ENCODE results near the gene NDUFAB1.
"Not testable (repeated sequence)": the region's sequence is repeated elsewhere in the genome, so short reads cannot be mapped to it uniquely, and the experiment has no call there.

NDUFAB1 gene

GRCh38 chr16:23595951-23596720 is at the start of gene NDUFAB1:
Gene NDUFAB1, minus strand, starts transcription at chr16:23596316. Its CDS starts 26 bp downstream, at chr16:23596290.
- peak; percentile 96 for DNase-seq

- DNase-seq: no peak
These were observed 46.2 kb upstream of the NDUFAB1 start for GRCh38 chr16:23642246-23642774.

GRCh38 chr16:23640931-23641765 is 45.0 kb upstream of the NDUFAB1 start, which contains the start of the genes DCTN5 and PALB2:
Gene DCTN5, plus strand, starts transcription at chr16:23641466. Its CDS starts 77 bp downstream, at chr16:23641543.
Gene PALB2, minus strand, starts transcription at chr16:23641310. Its CDS starts 153 bp downstream, at chr16:23641157.
- DNase-seq: peak; percentile 97

GRCh38 chr16:23640615-23640930 is 44.5 kb upstream of the NDUFAB1 start:
- DNase-seq: no peak

GRCh38 chr16:23635958-23636357 is 39.8 kb upstream of the NDUFAB1 start:
- no peak for DNase-seq

- no peak for DNase-seq
These were observed 38.4 kb upstream of the NDUFAB1 start for GRCh38 chr16:23634461-23635036.

GRCh38 chr16:23631874-23632273 is 35.8 kb upstream of the NDUFAB1 start:
- not testable (repeated sequence) for DNase-seq

GRCh38 chr16:23629516-23629915 is 33.4 kb upstream of the NDUFAB1 start:
- DNase-seq: no peak

- DNase-seq: no peak
These were observed 28.0 kb upstream of the NDUFAB1 start for GRCh38 chr16:23624092-23624491.

GRCh38 chr16:23615805-23616204 is 19.7 kb upstream of the NDUFAB1 start:
- DNase-seq: no peak

GRCh38 chr16:23611936-23612335 is 15.8 kb upstream of the NDUFAB1 start:
- DNase-seq: no peak

GRCh38 chr16:23610905-23611304 is 14.8 kb upstream of the NDUFAB1 start:
- DNase-seq: not testable (repeated sequence)

GRCh38 chr16:23609929-23610328 is 13.8 kb upstream of the NDUFAB1 start:
- DNase-seq: no peak

- DNase-seq: peak; percentile 46
These were observed 12.1 kb upstream of the NDUFAB1 start for GRCh38 chr16:23608194-23608593.

GRCh38 chr16:23607726-23608125 is 11.6 kb upstream of the NDUFAB1 start:
- peak; percentile 22 for DNase-seq

- no peak for DNase-seq
These were observed 1.1 kb upstream of the NDUFAB1 start for GRCh38 chr16:23597003-23597756.

- DNase-seq: no peak
These were observed 718 bp downstream of the NDUFAB1 start for GRCh38 chr16:23595246-23595950.

GRCh38 chr16:23594186-23594585 is 1.9 kb downstream of the NDUFAB1 start:
- DNase-seq: no peak

GRCh38 chr16:23590181-23590580 is 5.9 kb downstream of the NDUFAB1 start:
- DNase-seq: no peak

GRCh38 chr16:23587726-23588125 is 8.4 kb downstream of the NDUFAB1 start:
- no peak for DNase-seq

- no peak for DNase-seq
These were observed 11.7 kb downstream of the NDUFAB1 start for GRCh38 chr16:23584186-23585076.

Data from suppressor macrophage treated with lipopolysaccharide for 4 hours (primary cell).